CD4-positive, alpha-beta T cell treated with Interleukin-15 for 1 hour (primary cell): ENCODE data around the gene DLX6.

Experiments
- DNase-seq: peaks from one replicate; pipeline ENCODE4 v3.0.0-alpha.2; 2020

Gene DLX6

DNA sequence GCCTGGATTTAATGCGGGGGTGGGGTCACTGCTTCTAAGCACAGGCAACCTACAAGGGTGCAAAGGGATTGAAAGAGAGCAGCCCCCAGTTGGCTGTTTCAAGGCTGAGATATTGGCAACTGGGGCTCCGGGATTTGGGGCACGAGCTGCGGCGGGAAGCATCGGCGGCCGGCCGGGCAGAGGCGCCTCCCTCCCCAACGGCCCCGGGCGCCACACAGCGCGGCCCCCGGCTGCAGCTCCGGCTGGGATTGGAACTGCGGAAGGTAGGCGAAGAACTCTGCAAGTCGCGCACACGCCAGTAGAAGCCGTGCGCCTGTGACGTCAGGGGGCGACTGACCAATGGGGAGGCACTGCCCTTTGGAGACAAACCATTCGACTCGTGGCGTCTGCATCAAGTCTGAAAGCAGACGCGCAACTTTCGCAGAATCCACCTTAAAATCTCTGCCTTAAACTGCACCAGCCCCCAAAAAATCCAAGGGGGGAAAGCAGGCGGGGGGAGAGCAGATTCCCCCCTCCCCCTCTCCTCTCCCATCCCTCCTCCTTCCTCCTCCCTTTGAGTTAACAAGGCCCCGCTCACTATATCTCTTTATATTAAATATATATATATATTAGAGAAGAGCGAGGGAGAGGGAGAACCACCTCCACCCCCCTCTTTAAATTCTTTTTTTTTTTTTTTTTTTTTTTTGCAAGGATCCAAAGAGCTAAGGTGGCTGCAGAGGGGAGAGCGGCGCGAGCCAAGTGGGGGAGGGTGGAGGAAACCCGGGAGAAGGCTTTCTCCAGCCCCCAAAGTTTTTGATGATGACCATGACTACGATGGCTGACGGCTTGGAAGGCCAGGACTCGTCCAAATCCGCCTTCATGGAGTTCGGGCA is at the start of gene DLX6:
Gene DLX6 (plus strand): TSS at position 371 of the 872 bp plus-strand sequence. CDS start 425 bp downstream, at position 796.
- no peak for DNase-seq

DNA sequence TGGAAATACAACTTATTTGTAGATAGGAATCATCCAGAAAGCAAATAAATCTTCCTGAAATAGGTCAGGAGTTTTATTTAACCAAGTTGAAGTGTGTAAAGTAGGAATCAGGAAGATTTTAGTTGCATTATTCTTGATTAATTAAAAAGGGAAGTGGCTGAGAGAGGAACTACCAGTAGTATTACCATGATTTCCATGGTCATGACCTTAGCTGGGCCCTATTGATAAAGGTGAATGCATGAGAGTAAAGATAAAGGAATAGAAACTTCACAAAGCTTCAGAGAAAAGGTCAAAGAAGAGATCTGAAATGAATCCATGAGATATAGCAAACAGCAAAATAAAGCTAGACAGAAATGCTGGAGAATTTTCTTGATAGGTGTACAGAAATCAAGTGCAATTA is 46.2 kb upstream of the DLX6 start:
- no peak for DNase-seq

DNA sequence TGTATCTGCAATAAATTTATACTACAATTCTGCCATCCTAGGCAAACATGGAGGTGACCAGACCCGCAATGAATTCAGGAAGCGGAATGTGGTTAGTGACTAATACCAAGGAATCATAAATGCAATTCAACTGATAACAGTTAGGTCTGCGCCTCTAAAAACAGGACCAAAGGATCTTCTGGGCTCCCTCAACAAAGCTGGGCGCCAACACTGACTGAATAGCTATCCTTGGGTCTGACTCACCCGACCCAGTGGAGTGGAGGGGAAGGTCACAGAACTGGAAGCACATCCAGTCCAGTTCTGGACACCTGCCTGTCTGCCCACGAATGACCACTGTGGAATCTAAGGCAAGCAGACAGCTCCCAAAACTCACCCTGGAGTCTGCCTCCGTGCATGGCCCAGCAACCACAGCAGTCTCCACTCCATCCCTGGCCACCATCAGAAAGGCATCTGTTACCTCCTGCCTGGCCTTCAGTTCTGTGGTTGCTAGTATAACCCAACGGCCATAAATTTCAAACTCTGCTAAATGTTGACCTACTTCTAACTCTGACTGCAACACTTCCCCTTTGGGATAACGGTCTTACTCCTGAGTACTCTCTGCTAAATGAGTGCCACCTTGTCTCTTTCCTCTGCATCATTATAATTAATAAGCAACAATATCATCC is 43.0 kb upstream of the DLX6 start:
- no peak for DNase-seq

- no peak for DNase-seq
Observed at GRCh38 chr7:96968981-96969380, 36.4 kb upstream of the DLX6 start.

GRCh38 chr7:96970739-96971138 is 34.6 kb upstream of the DLX6 start:
- DNase-seq = no peak

DNA sequence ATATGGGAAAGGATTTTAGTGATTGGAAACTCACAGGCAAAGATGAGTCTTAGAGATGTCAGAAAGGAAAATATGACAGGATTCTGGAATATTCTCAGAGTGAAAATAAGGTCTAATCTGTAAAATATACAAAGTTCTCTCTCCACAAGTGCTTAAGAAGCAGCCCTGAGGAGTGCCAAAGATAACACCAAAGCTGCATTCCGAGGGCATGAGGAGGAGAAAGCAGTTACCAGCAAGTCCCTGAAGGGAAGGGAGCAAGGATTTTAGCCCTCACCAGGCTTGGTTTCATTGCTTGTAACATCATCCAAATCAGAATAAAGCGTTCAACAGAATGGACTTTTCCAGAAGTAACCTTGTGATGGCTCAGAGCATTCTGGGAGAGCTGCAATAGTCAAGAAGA is 31.4 kb upstream of the DLX6 start:
- DNase-seq = no peak

DNA sequence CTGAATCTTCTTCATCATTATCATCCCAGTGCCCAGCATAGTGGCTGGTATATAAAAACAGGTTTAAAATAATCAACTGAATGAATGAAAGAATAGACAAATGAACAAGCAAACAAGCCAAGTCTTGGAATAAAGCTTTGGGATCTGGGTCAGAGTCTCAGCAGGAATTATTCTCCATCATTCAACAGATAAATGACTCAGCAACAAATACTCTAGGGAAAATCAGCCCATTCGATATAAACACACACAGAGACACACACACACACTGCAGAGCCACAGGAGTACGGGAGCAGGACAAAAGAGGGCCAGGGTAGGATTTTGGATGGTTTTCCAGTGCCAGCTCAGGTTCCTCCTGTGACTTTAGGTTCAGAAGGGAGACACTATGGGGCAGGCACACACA is 29.2 kb upstream of the DLX6 start:
- DNase-seq = no peak

DNA sequence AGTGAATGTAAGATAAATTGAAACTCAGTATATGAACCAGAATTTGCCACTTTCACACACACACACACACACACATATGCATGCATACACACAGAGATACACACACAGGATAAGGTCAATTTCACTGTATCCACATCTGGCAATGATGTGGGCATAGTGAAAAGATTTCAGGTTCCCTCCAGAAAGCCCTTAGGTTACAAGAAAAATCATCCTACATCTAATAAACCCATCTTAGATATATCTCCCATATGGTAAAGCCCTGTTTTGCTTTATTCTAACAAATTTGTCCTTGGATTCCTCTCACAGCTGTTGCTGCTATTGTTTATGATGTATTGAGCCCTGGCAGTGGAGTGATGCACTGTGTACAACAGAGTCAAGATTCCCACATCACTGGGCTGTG is 27.9 kb upstream of the DLX6 start:
- DNase-seq = no peak

DNA sequence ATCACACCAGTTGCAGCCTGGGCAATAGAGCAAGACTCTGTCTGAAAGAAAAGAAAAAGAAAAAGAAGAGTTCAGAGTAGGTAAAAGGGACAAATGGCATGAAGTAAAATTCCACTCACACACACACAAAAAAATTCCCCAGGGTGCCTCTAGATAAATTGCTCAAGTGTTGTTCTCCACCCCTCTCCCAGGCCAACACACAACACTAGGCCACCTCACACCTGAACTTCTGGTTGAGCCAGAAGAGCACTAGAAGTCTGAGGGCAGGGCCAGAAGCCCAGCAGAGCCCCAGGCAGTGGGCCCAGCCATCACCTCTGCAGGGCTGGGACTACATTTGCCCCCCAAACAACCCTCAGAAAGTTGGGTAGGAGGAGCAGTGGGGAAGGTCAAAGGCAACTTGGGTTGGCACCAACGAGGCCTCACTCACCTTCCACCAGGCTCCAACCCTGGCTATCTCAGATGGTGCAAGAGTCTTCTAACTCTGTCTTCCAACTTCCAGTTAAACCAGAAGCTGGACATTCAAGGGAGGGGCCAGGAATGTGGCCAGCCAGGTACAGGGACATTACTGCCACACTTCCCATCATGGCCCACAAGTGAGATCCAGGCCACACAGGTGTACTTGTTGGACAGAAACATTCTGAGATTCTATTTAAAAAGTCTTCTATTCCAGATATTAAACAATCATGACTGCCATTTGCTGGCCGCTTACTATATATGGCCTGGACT is 25.6 kb upstream of the DLX6 start:
- no peak for DNase-seq

DNA sequence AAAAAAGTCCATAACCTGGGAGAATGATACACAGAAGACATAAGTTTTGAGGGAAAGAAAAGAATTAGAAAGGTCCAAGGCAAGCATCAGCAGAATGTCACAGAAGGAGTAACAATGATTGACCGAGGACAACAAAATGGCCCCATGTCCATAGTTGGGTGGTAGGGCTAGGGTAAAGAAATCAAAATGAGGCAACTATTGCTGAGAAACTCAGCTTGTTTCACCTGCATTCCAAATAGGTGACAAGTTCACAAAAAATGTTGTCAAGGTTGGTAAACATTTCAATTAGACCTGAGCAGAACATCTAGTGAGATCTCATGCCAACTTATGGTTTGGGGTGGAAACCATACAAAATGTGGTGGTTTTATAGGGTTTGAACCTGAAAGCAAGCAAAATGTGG is 22.8 kb upstream of the DLX6 start:
- no peak for DNase-seq

DNA sequence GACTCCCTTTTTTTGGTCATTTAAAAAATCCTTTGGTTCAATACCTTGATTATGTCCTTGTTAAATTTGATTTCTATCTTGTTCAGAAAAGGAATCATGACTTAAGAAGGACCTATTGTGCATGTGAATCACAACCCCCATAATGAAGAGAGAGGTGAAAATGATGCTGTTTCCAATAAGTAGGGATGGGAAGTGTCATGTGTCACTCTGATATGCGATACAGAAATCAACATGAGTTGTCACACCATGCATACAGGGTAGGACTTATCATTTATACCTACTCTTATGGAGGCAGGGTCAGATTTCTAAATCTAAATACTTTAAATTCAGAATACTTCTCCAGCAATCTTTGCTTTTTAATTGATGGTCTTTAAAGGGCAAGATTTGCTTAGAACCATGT is 19.4 kb upstream of the DLX6 start:
- DNase-seq = no peak

GRCh38 chr7:96986901-96987300 is 18.5 kb upstream of the DLX6 start:
- no peak for DNase-seq

GRCh38 chr7:96987719-96988118 is 17.6 kb upstream of the DLX6 start:
- DNase-seq = no peak

DNA sequence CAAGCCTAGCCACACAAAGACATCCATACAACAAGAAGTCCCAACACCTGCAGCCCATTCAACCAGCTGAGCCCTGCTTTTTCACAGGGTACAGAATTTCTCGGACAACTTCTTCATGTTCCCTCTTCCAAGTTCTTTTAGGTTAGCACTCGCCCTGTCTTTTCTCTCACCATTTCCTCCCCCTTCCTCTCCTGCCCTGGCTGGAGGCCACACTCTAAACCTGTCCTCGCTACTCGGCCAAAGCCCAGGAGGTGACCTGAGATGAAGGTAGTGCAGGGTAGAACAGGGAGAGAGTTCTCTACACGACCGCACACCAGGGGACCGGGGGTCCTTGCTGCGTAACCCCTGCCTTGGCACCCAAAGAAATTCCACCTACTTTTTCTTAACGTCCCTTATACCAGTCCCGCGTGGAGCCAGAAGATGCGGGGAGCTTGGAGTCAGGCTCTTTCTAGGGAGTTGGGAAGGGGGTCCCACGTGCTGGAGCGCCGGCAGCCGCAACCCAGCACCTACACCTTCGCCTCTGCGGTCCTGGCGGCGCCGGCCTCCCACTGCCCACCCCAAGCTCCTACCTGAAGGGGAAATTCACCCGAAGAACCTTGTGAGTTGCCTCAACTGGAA is 16.0 kb upstream of the DLX6 start:
- no peak for DNase-seq

- no peak for DNase-seq
Observed at GRCh38 chr7:96989859-96990317, 15.5 kb upstream of the DLX6 start.

- no peak for DNase-seq
Observed at GRCh38 chr7:96991546-96992191, 13.7 kb upstream of the DLX6 start.

GRCh38 chr7:96992192-96993005 is 13.0 kb upstream of the DLX6 start:
- DNase-seq = no peak

DNA sequence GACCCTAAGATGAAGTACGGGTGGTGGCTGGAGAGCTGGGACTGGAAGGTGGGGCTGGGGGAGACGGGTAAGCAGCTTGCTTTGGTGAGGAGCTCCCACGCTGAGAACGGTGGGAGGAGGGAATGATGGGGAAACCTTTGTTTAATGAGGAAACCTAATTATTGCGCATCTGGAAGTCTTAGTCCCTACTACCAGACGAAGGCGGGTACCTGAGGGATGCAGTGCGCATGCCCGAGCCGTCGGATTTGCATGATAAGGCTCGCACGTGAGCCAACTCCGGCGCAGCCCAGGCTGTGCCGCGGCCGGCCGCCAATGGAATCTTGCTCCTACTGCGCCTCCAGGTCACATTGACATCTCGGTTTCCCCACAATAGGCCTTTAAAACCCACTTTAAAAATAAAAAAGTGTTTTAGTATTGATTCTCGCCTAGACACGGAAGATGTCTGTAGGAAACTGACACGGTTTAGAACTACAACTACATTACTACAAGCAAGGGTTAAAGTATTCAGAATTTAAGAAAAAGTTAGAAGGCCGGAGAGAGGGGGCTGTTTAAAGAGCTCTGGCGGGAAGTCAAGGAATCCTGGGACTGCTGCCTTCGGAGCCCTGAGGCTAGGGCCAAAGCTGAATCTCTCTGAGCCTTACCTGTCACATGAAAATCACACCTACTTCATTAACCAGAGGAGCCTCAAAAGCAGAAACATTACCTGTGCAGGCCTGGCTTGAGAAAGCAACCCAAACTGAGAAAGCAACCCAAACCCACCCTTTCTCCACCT is 12.1 kb upstream of the DLX6 start:
- no peak for DNase-seq

DNA sequence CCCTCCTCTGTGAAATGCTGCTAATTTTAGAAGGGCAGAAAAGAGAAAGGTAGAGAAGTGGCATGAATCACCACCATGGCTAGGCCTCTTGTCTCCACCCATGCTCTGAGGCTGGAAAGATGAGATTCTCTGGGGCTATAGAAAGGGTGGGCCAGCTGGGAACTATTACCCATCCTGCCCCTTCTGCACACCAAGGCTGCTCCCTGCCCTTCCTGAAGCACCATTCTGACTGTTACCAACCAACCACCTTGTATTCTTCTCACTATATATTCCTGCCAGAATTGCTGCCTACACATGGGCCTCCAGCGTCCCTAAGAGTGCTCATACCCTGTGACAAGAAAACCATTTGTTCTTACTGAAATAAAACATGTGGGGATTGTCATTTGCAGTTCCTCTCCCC is 11.4 kb upstream of the DLX6 start:
- no peak for DNase-seq

- DNase-seq = no peak
Observed at GRCh38 chr7:96995406-96996110, 9.8 kb upstream of the DLX6 start.
